WERI-Rb-1 (cell line): ENCODE results near the gene NPIPB6.

Source experiments
- DNase-seq: peaks from one replicate; pipeline ENCODE4 v3.0.0-alpha.2; 2020
- H3K27ac ChIP-seq: fragments of 250-450 bp; sonication (Bioruptor Pico); 2 replicates; pipeline ENCODE4 v1.5.1; 2020; ENCODE audit warnings: mild to moderate bottlenecking, moderate library complexity
- H3K27me3 ChIP-seq: fragments of 250-450 bp; sonication (Bioruptor Pico); 2 replicates; pipeline ENCODE4 v1.5.1; 2021; ENCODE audit warnings: mild to moderate bottlenecking, low read depth, moderate library complexity; ENCODE audit not compliant: insufficient read depth, severe bottlenecking
- H3K36me3 ChIP-seq: fragments of 250-450 bp; sonication (Bioruptor Pico); 2 replicates; pipeline ENCODE4 v1.5.1; 2020; ENCODE audit warnings: mild to moderate bottlenecking, moderate library complexity
- H3K4me3 ChIP-seq: 2 replicates; pipeline ENCODE4 v1.5.1; 2011; ENCODE audit warnings: low read depth, mild to moderate bottlenecking, control low read depth, low read length
- H3K9me3 ChIP-seq: fragments of 250-450 bp; sonication (Bioruptor Pico); 2 replicates; pipeline ENCODE4 v1.5.1; 2021; ENCODE audit warnings: mild to moderate bottlenecking, moderate library complexity; ENCODE audit not compliant: severe bottlenecking
- TF ChIP-seq, protein P1 (sequence below): IDR thresholded peaks from 2 replicates; pipeline ENCODE4 v1.5.1; 2011; ENCODE audit warnings: low read depth, mild to moderate bottlenecking, control low read depth, inconsistent platforms, low read length

Gene NPIPB6

DNA sequence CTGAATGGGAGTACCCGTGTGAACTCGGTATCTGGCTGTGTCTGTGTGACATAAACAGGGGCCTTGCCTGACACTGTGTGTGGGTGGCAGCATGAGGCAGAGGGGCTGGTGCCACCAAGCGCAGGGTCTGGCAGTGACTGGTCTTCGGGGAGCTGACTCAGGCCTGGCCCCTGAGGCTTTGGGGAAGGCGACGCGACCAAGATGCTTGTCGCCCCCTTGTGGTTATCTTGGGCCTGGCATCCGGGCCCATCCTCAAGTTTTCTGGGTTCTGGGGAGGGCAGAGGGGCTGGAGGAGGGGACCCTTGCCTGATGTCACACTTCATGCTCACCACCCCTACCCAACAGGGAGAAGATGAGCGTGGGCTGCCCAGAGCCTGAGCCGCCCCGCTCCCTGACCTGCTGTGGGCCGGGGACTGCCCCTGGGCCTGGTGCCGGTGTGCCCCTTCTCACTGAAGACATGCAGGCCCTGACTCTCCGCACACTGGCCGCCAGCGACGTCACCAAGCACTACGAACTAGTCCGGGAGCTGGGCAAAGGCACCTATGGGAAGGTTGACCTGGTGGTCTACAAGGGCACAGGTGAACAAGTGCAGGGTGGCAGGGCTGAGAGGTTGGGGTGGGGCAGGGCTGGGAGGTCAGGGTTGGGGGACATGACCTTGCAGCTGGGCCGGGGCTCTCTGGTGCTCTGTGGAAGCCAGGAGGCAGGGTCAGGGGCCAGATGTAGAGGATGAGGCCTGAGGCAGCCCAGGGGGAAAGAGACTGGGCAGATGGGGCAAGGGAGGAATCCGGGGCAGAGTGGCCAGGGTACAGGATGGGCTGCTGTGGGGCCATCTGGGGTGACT, 46.0 kb downstream of the NPIPB6 start:
- no peak overlapping the region for H3K4me3 ChIP-seq
- TF ChIP-seq, protein P1, sequence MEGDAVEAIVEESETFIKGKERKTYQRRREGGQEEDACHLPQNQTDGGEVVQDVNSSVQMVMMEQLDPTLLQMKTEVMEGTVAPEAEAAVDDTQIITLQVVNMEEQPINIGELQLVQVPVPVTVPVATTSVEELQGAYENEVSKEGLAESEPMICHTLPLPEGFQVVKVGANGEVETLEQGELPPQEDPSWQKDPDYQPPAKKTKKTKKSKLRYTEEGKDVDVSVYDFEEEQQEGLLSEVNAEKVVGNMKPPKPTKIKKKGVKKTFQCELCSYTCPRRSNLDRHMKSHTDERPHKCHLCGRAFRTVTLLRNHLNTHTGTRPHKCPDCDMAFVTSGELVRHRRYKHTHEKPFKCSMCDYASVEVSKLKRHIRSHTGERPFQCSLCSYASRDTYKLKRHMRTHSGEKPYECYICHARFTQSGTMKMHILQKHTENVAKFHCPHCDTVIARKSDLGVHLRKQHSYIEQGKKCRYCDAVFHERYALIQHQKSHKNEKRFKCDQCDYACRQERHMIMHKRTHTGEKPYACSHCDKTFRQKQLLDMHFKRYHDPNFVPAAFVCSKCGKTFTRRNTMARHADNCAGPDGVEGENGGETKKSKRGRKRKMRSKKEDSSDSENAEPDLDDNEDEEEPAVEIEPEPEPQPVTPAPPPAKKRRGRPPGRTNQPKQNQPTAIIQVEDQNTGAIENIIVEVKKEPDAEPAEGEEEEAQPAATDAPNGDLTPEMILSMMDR = peak; percentile 88
- peaks cover 20% of the 10 kb centered on the region for H3K36me3 ChIP-seq
- no peaks in the 10 kb centered on the region for H3K27me3 ChIP-seq
- DNase-seq = peak; percentile 68
- H3K27ac ChIP-seq = no peak overlapping the region
- no peaks in the 10 kb centered on the region for H3K9me3 ChIP-seq

DNA sequence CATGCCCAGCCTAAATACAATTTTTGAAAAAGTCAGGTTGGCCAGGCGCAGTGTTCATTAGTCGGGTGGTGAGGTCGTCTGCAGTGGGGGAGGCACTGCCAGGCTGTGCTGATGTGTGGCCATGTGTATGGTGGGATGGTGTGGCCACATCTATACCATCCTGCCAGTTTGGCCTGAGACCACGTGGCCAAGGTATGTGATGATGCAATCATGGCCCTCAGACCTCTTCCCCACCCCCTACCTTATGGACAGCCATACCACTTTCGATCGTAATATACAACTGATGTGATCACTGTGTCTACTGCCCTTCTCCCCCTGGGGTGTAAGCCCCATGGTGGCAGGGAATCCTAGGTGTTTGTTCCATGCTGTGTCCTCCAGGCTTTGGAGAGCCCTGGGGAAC, 47.3 kb downstream of the NPIPB6 start:
- no peaks in the 10 kb centered on the region for H3K27me3 ChIP-seq
- H3K4me3 ChIP-seq = no peak overlapping the region
- H3K27ac ChIP-seq = no peak overlapping the region
- H3K9me3 ChIP-seq = no peaks in the 10 kb centered on the region
- TF ChIP-seq, protein P1 = no peak
- no peak for DNase-seq
- peaks cover 20% of the 10 kb centered on the region for H3K36me3 ChIP-seq

DNA sequence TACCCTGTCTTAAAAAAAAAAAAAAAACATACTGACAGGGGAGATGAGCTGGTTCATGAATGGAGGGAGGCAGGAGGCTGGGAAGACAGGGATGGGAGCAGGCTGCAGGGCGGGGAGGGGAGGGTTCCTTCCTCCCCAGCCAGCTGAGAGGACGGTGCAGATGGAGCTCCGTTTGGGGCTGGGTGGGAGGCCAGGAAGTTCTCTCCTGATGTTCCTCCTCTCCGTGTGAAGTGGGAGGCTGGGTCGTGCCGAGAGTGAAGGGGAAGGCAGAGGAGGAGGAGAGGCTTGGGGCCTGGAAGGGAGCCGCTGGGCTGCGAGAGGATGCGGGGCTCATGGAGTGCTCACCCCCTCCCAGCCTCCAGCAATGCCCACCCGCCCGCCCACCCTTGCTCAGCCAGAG, 49.7 kb downstream of the NPIPB6 start:
- H3K27me3 ChIP-seq = no peaks in the 10 kb centered on the region
- no peaks in the 10 kb centered on the region for H3K9me3 ChIP-seq
- no peak for DNase-seq
- TF ChIP-seq, protein P1 = no peak
- H3K27ac ChIP-seq = no peak overlapping the region
- no peak overlapping the region for H3K4me3 ChIP-seq
- peaks cover 15% of the 10 kb centered on the region for H3K36me3 ChIP-seq

DNA sequence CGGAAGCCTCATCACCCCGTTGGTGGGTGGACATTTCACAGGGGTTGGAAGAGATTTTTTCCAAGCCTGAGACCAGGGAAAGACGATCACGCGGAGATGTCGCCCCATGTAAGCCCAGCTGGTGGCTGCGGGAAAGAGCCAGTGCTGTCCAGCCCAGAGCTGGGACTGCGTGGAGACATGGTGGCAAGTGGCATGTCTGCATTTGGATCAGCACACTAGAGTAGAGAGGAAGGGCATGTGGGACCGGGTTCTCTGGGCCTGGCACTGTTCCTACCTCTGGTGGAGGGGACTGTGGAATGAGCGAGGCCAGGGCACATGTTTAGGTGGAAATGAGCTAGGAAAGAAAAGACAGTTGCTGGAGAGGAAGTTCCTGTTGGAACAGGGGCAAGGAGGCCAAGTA, 51.0 kb downstream of the NPIPB6 start:
- no peak for DNase-seq
- Histone ChIP-seq H3K36me3 (peaks cover 5% of the 10 kb centered on the region; the same call in 1 of the 2 replicates), H3K9me3 (no peaks in the 10 kb centered on the region), H3K27me3 (no peaks in the 10 kb centered on the region), H3K4me3 (no peak overlapping the region), H3K27ac (no peak overlapping the region)
- TF ChIP-seq, protein P1 = no peak

DNA sequence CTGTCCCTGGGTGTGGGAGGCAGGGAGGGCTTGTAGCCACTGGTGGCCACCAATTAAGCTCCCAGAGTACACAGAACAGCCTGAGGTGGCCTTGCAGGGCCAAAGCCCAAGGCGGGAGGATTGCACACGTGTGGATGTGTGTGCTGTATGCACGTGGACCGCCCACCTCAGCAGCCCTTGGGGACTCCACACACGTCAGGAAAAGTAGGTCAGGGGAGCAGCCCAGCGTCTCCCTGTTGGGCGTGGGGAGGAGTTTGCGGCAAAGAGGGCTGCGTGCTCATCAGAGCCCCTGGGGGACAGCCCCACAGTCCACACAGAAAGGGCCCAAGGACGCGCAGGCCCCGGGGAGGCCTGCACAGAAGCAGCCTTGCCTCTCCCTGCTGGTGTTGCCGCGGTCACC, 51.4 kb downstream of the NPIPB6 start:
- Histone ChIP-seq H3K27me3 (no peaks in the 10 kb centered on the region), H3K27ac (no peak overlapping the region), H3K9me3 (no peaks in the 10 kb centered on the region), H3K36me3 (peaks cover 5% of the 10 kb centered on the region; the same call in 1 of the 2 replicates), H3K4me3 (no peak overlapping the region)
- DNase-seq = no peak
- TF ChIP-seq, protein P1 = no peak
